Activated CD4-positive, alpha-beta T cell treated with anti-CD3 and anti-CD28 coated beads, Interleukin-2, amount 10 ng/mL, durations not matched to agents 7 days and 5 days (primary cell): ENCODE measurements around the gene PRKAR2B. TPM values are rescaled to one million over a fixed set of nuclear protein-coding genes. Genes with fewer than 3 reads are reported as not detected.
"Not testable (repeated sequence)": the region's sequence is repeated elsewhere in the genome, so short reads cannot be mapped to it uniquely, and the experiment has no call there.

Experiments used
- CTCF ChIA-PET: fragments of 350-600 bp; sonication (Branson Sonifier 250); formaldehyde crosslinking; loops from one replicate; lab custom pipeline; 2021; ENCODE audit warnings: antibody characterized with exemption; lab: Charles Lee
- POLR2A ChIA-PET: fragments of 350-600 bp; sonication (Branson Sonifier 250); formaldehyde crosslinking; loops from one replicate; lab custom pipeline; 2021; ENCODE audit warnings: antibody characterized with exemption; lab: Charles Lee
- DNase-seq: peaks from one replicate; pipeline ENCODE4 v3.0.0-alpha.2; 2020
- H3K27ac Mint-ChIP-seq: one replicate; pipeline ENCODE4 v1.8.0; 2021; ENCODE audit warnings: mild to moderate bottlenecking, moderate library complexity, mixed read lengths
- H3K27me3 Mint-ChIP-seq: one replicate; pipeline ENCODE4 v1.8.0; 2021; ENCODE audit warnings: mixed read lengths
- H3K36me3 Mint-ChIP-seq: one replicate; pipeline ENCODE4 v1.8.0; 2021; ENCODE audit warnings: low read depth, mixed read lengths
- H3K4me1 Mint-ChIP-seq: one replicate; pipeline ENCODE4 v1.8.0; 2021; ENCODE audit warnings: mixed read lengths
- H3K4me3 Mint-ChIP-seq: one replicate; pipeline ENCODE4 v1.8.0; 2021; ENCODE audit warnings: mild to moderate bottlenecking, moderate library complexity, mixed read lengths
- H3K9me3 Mint-ChIP-seq: one replicate; pipeline ENCODE4 v1.8.0; 2021; ENCODE audit warnings: mixed read lengths
- total RNA-seq, 2 experiments: library from RNA; stranded (reverse); gene quantifications; one replicate each; pipeline ENCODE4 v1.2.3, GENCODE V29; 2021

The PRKAR2B gene
- total RNA-seq, 2 experiments from 2014 or later = 1.2 to 1.4 TPM

DNA sequence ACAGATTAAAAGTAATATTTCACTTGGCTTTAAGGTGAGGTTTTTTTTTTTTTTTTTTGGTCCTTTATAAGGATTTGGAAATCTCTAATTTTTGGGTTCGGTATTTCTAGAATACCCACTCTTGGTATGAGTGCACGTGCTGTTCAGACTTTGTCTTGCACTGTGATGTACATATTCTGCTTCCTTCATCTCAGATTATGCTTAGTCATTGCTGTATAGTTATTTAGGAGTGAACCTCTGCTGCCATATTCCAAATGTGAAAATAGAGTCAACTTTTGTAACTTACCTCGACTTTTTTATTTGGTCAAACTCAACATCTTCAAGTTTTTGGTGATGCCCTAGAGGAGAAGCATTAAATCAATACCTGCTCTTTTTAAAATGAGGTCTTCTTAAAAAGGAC, 84.2 kb downstream of the PRKAR2B start:
- Mint-ChIP-seq H3K4me1 (peaks cover 27% of the 10 kb centered on the region), H3K9me3 (no peaks in the 10 kb centered on the region), H3K36me3 (no peaks in the 10 kb centered on the region), H3K27ac (no peak overlapping the region), H3K27me3 (no peaks in the 10 kb centered on the region), H3K4me3 (no peak overlapping the region)
- POLR2A ChIA-PET = no interaction called here
- CTCF ChIA-PET = no interaction called here
- no peak for DNase-seq

DNA sequence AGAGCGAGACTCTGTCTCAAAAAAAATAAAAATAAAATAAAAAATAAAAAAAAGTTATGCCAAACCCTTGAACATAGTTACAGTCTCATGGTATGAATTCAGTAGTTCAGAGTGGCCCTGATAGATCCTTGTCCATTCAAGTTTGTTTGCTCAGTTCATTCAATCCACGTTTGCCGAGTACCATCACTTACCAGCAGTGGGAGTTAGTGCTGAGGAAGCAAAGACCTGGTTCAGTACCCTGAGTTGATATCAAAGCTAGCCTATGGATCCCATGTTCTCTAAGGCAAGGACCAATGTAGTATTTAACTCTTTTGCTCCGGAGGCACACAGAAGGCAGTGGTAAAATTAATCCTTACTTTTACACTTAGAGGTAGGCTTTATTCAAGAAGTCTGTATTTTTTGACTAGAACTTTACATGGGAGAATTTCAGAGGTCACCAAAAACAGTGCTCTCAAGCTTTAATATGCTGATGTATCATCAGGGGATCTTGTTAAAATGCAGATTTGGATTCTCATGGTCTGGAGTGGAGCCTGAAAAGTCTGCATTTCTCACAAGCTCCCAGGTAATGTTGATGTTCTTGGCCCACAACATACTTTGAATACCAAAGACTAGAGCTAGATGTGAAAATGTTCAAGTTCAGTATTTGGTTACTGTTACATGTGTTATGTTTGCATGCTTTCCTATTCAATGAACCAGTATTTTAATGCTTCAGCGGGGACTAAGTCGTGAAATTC, 86.1 kb downstream of the PRKAR2B start:
- peaks cover 9% of the 10 kb centered on the region for H3K27me3 Mint-ChIP-seq
- no peaks in the 10 kb centered on the region for H3K36me3 Mint-ChIP-seq
- ChIA-PET POLR2A (no interaction called here), CTCF (interaction anchor here (0.8 to 1.2 kb wide), 3 partner anchors 8 to 25 kb away, joined by 3 to 5 read pairs (median 3); no protein-coding TSS in a partner anchor)
- H3K9me3 Mint-ChIP-seq = no peaks in the 10 kb centered on the region
- no peak overlapping the region for H3K4me3 Mint-ChIP-seq
- peaks cover 20% of the 10 kb centered on the region for H3K4me1 Mint-ChIP-seq
- no peak overlapping the region for H3K27ac Mint-ChIP-seq
- no peak for DNase-seq

DNA sequence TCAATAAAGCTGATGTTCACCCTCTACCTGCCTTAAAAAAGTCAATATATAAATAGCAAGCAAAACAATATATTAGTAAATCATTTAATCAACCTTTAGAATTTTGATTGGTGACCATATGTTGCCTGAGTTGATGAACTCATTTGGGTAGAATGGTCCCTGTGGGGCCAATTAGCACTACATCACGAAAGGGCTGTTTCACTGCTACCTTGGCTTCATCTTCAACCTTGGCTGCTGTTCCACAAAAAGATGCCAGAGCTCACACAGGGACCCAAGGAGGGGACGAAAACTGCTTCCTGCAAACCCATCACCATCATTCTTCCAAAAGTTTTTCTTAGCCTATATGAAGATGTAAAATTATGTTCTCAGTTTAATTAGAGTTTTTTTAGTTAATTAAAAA, 88.9 kb downstream of the PRKAR2B start:
- Mint-ChIP-seq H3K27me3 (peaks cover 12% of the 10 kb centered on the region), H3K27ac (no peak overlapping the region), H3K4me1 (no peaks in the 10 kb centered on the region), H3K4me3 (no peak overlapping the region), H3K36me3 (no peaks in the 10 kb centered on the region), H3K9me3 (no peaks in the 10 kb centered on the region)
- POLR2A ChIA-PET = no interaction called here
- CTCF ChIA-PET = interaction anchor here (1.9 kb wide), 1 partner anchor 9 kb away, joined by 4 read pairs; no protein-coding TSS in a partner anchor
- DNase-seq = no peak

DNA sequence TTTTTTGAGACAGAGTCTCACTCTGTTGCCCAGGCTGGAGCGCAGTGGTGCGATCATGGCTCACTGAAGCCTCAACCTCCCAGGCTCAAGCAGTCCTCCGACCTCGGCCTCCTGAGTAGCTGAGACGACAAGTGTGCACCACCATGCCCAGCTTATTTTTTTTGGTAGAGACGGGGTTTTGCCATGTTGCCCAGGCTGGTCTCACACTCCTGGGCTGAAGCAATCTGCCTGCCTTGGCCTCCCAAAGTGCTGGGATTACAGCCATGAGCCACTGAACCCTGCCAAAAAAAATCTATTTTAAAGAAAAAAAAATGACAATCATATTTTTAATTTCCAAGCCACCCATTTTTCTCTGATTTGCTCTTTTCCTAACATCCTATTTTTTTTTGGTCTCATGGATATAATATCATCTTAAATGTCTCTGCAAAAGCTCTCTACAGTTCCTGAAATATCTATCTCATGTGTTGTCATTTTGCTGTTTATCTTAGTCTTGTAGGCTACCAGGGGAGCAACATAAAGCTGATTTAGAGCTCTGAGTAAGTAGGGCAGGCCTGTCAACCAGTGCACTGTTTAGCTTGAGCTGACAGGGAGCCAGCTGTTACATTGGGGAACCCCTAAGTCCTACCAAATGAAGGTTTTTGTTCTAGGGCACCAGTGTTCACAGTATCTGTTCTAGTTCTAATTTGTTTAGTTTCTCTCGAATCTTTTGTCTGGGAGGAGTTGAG, 94.4 kb downstream of the PRKAR2B start:
- POLR2A ChIA-PET = no interaction called here
- peaks cover 12% of the 10 kb centered on the region for H3K27me3 Mint-ChIP-seq
- CTCF ChIA-PET = interaction anchor here (0.7 to 1.5 kb wide), 4 partner anchors 8 to 30 kb away, joined by 3 to 6 read pairs (median 3); partner anchors contain the start of gene HBP1
- no peak overlapping the region for H3K27ac Mint-ChIP-seq
- H3K9me3 Mint-ChIP-seq = no peaks in the 10 kb centered on the region
- no peaks in the 10 kb centered on the region for H3K36me3 Mint-ChIP-seq
- H3K4me1 Mint-ChIP-seq = no peaks in the 10 kb centered on the region
- no peak for DNase-seq
- H3K4me3 Mint-ChIP-seq = no peak overlapping the region

DNA sequence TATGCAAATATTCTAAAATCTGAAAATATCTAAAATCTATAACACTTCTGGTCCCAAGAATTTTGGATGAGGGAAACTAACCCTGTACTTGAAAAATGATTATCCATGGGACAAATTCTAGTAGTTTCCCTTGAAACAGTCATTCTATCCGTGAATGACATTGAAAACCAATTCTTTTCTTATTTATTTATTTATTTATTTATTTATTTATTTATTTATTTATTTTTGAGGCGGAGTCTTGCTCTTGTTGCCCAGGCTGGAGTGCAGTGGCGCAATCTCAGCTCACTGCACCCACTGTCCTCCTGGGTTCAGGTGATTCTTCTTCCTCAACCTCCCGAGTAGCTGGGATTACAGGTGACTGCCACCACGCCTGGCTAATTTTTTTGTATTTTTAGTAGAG, 99.4 kb downstream of the PRKAR2B start:
- H3K9me3 Mint-ChIP-seq, H3K4me3 Mint-ChIP-seq, H3K4me1 Mint-ChIP-seq, H3K27ac Mint-ChIP-seq, DNase-seq, POLR2A ChIA-PET, H3K27me3 Mint-ChIP-seq, H3K36me3 Mint-ChIP-seq, CTCF ChIA-PET: not testable (repeated sequence)

DNA sequence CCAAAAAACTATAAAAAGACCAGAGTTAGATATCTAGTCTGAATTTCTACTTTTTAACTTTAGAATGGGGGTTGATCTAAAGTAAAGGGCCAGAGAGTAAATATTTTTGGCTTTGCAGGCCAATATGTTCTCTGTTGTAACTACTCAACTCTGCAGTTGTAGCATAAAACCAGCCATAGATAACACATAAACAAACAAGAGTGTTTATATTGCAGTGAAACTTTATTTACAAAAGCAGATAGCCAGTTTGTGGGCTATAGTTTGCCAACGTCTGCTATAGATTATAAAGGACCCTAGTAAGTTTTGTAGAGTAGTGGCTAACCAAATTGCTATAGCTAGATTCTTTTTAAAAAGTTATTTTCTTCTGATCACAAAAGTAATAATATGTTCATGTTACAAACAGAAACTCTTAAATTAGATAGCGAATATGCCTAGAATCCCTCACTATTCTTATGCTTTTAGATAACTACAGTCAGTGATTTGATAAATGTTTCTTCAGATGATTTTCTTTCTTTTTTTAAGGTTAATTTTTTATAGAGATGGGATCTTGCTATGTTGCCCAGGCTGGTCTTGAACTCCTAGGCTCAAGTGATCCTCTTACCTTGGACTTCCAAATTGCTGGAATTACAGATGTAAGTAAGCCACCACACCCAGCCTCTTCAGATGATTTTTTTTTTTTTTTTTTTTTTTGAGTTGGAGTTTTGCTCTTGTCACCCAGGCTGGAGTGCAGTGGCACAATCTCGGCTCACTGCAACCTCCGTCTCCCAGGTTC, 100.7 kb downstream of the PRKAR2B start:
- no peak overlapping the region for H3K27ac Mint-ChIP-seq
- CTCF ChIA-PET = no interaction called here

DNA sequence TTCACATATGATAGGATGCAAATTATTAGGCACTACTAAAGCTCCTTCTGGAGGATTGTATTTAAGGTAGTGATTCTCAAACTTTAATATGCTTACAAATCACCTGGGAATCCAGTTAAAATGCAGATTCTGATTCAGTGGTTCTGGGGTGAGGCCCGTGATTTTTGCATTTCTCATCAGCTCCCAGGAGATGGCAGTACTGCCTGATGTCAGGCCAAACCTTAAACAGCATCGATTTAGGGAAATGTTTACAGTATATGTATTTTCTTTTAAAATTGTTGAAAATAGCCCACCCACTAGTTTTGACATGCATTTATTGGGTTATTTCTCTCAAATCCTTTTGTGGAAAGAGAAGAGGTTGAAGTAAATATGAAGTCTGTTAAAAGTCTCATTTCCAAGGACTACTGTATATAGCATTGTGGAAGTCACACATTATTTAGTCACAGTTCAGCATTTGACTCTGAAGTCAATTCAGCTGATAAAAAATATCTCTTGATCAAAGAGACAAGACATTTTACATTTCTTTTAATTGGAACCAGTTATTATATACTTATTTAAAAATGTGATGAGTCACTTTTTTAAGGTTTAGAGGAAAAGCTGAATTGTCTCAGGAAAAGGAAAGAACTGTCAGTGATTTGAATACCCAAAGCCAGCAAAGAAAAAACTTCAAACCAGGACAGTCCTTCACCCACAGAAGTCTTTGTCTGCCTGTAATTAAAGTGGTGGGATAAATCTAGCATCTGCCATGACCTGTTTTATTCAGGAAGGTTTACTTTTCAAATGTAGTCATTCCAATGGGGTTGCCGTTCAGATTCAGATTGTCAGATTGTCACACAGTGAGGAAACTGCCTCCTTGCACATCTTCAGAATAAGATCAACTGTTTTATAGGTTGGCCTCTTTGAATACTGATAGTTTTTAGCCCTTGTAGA, 103.2 kb downstream of the PRKAR2B start:
- Mint-ChIP-seq H3K9me3 (no peaks in the 10 kb centered on the region), H3K4me1 (peaks cover 5% of the 10 kb centered on the region), H3K27me3 (no peaks in the 10 kb centered on the region), H3K4me3 (no peak overlapping the region), H3K36me3 (no peaks in the 10 kb centered on the region), H3K27ac (no peak overlapping the region)
- CTCF ChIA-PET = interaction anchor here (0.8 to 2.3 kb wide), 10 partner anchors 9 to 732 kb away, joined by 3 to 7 read pairs (median 3); no protein-coding TSS in a partner anchor
- POLR2A ChIA-PET = no interaction called here
- peak; percentile 48 for DNase-seq

More for the DNA sequence above, 100.7 kb downstream of the PRKAR2B start:
- H3K9me3 Mint-ChIP-seq = no peaks in the 10 kb centered on the region
- DNase-seq = no peak
- no peak overlapping the region for H3K4me3 Mint-ChIP-seq
- H3K27me3 Mint-ChIP-seq = no peaks in the 10 kb centered on the region
- no peaks in the 10 kb centered on the region for H3K36me3 Mint-ChIP-seq
- H3K4me1 Mint-ChIP-seq = peaks cover 5% of the 10 kb centered on the region
- POLR2A ChIA-PET = no interaction called here

DNA sequence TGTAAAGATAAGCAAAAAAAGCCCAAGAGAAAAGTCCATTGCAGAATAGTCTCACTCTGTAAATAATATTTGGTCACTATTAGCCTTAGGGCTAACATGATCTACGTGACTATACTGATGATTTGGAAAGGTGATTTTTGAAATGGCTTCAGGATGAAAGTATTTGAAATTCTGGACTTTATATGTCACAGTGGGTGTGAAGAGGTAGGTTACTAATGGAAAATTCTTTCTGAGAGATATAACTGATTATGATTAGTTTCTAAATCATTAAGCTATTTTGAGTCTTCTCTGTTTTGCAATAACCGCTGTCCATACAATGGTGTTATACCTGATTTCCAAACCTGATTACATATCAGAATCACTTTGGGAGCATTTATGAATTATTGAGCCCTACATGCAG, 104.2 kb downstream of the PRKAR2B start:
- no peaks in the 10 kb centered on the region for H3K36me3 Mint-ChIP-seq
- ChIA-PET CTCF (interaction anchor here (0.6 to 2.3 kb wide), 2 partner anchors 262 to 355 kb away, joined by 4 to 7 read pairs; no protein-coding TSS in a partner anchor), POLR2A (no interaction called here)
- no peak overlapping the region for H3K27ac Mint-ChIP-seq
- peaks cover 5% of the 10 kb centered on the region for H3K4me1 Mint-ChIP-seq
- H3K4me3 Mint-ChIP-seq = no peak overlapping the region
- no peak for DNase-seq
- H3K9me3 Mint-ChIP-seq = no peaks in the 10 kb centered on the region
- H3K27me3 Mint-ChIP-seq = no peaks in the 10 kb centered on the region

DNA sequence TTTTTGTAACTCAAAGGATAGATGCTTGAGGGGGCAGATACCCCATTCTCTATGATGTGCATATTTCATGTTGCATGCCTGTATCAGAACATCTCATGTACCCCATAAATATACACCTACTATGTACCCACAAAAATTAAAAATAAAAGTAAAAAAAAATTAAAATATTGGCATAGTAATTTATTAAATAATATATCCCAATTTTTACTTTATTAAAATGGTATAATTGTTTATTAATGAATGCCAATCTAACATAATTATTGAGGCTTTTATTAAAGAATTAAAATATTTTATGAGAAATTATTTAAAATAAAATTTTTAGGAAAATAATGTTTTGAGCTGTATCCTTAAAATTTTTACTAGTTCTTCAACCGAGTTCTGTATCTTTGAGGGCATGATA, 105.4 kb downstream of the PRKAR2B start:
- Mint-ChIP-seq H3K4me3 (no peak overlapping the region), H3K36me3 (no peaks in the 10 kb centered on the region), H3K27ac (no peak overlapping the region), H3K9me3 (no peaks in the 10 kb centered on the region), H3K4me1 (peaks cover 5% of the 10 kb centered on the region), H3K27me3 (no peaks in the 10 kb centered on the region)
- CTCF ChIA-PET = interaction anchor here (0.8 to 1.1 kb wide), 2 partner anchors 13 to 20 kb away, joined by 3 to 5 read pairs; partner anchors contain the start of gene HBP1
- POLR2A ChIA-PET = no interaction called here
- no peak for DNase-seq

DNA sequence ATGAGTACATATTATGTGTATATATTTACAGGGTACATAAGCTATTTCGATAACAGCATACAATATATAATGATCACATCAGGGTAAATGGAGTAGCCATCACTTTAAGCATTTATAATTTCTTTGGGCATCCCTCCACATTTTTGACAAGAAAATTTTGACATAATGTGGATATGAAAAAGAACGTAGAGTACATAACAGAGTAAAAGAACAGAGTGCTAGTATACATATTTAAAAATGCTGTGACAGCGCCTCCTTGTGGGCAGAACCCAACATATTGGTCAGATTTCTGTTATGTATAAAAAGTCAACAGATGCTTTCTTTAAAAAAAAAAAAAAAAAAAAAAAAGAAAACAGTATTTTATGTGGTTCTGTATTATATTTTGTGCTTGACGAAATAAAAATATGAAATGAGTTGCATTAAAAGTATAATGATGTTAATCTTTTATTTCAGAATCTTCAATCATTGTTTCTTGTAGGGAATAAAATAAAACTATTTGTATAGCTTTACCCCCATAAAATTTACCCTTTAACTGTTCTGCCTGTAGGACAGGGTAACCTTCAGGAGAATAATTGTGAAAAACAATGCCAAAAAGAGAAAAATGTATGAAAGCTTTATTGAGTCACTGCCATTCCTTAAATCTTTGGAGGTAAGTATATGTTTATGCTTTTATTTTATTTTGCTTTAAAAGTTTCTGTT, 106.0 kb downstream of the PRKAR2B start:
- Mint-ChIP-seq H3K9me3 (no peaks in the 10 kb centered on the region), H3K27me3 (no peaks in the 10 kb centered on the region), H3K4me1 (peaks cover 5% of the 10 kb centered on the region), H3K27ac (no peak overlapping the region), H3K36me3 (no peaks in the 10 kb centered on the region), H3K4me3 (no peak overlapping the region)
- ChIA-PET CTCF (interaction anchor here (0.6 to 1.1 kb wide), 5 partner anchors 12 to 390 kb away, joined by 3 to 5 read pairs (median 4); partner anchors contain the start of gene HBP1), POLR2A (interaction anchor here (0.6 kb wide), 1 partner anchor 148 kb away, joined by 10 read pairs; no protein-coding TSS in a partner anchor)
- peak; percentile 84 for DNase-seq

DNA sequence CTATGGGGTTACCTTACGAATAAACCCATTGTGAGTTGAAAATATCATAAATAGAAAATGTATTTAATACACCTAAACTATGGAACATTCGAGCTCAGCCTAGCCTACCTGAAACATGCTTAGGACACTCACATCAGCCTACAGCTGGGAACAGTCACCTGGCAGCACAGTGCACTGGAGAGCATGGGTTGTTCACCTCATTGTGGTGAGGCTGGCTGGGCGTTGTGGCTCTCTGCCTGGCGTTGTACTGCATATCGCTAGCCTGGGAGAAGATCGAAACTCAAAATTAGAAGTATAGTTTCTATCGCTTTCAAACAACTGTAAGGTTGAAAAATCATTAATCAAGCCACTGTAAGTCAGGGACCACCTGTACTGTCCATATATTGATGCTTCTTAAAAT, 107.0 kb downstream of the PRKAR2B start:
- ChIA-PET CTCF (interaction anchor here (1.2 kb wide), 1 partner anchor 15 kb away, joined by 3 read pairs; no protein-coding TSS in a partner anchor), POLR2A (no interaction called here)
- Mint-ChIP-seq H3K36me3 (no peaks in the 10 kb centered on the region), H3K27me3 (no peaks in the 10 kb centered on the region), H3K4me1 (peaks cover 5% of the 10 kb centered on the region), H3K27ac (no peak overlapping the region), H3K4me3 (no peak overlapping the region), H3K9me3 (no peaks in the 10 kb centered on the region)
- no peak for DNase-seq
